GM18498 (cell line): ENCODE data around the gene OR4A15.

Experiments used
- ATAC-seq: cut with Tn5 transposase; IDR thresholded peaks from one replicate; pipeline ENCODE4 v1.9.1; 2021; ENCODE audit warnings: mild to moderate bottlenecking, moderate library complexity; ENCODE audit not compliant: unreplicated experiment

The OR4A15 gene

GRCh38 chr11:55367674-55368073 lies at the start of gene OR4A15:
TSS of gene OR4A15 (plus strand) at chr11:55367974. CDS start at chr11:55367974, 0 bp downstream.
- ATAC-seq, result no peak

- ATAC-seq, result no peak
These were observed 43.3 kb upstream of the OR4A15 start for GRCh38 chr11:55324500-55324899.

DNA sequence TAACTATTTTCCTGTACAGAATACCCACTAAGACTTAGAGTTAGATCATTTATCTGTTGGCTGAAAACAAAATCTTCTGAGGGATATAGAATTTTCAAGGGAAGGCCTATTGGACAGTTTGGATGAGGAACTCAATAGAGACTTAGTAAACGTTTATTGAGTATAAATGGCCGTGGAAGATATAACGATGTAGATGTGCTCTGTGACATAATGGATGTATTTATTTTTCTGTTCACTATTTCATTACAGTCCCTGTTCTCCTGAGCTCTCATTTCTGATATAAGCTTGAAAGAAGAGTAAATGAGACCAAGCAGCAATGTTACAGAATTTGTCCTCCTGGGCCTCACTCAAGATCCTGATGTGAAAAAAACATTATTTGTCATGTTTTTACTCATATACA lies 24.9 kb upstream of the OR4A15 start, which contains the start of gene OR4A16:
TSS of gene OR4A16 (plus strand) at position 301 of the 400 bp plus-strand sequence. CDS start at position 301, 0 bp downstream.
- ATAC-seq, result no peak

GRCh38 chr11:55345306-55345705 lies 22.5 kb upstream of the OR4A15 start:
- no peak for ATAC-seq

DNA sequence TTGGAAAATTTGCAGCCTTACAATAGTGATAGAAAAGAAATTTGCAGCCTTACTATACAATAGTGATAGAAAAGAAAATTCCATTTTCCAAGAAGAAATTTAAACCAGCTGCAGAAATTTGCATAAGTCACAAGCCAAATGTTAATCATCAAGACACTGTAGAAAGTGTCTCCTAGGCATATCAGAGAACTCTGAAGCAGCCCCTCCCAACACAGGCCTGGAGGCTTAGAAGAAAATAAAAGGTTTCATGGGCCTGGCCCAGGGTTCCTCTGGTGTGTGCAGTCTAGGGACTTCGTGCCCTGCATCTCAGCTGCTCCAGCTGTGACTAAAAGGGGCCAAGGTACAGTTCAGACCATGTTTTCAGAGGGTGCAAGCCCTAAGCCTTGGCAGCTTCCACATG lies 18.7 kb upstream of the OR4A15 start:
- ATAC-seq, result no peak

GRCh38 chr11:55357560-55358184 lies 10.1 kb upstream of the OR4A15 start:
- no peak for ATAC-seq

DNA sequence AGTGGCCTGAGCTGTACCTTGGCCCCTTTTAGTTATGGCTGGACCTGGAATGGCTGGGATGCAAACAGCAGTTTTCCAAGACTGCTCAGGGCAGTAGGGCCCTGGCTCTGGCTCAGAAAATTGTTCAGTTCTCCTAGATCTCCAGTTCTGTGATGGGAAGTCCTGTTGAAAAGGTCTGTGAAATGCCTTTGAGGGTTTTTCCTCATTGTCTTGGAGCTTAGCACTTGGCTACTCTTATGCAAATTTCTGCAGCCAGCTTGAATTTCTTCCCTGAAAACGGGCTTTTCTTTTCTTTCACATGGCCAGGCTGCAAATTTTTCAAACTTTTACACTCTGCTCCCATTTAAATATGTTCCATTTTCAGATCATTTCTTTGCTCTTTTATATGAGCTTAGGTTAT lies 33.2 kb downstream of the OR4A15 start:
- no peak for ATAC-seq
